Upper lobe of left lung (tissue), 4 donors: ENCODE measurements around the gene ZNF488.

Source experiments
- CTCF ChIP-seq, 6 experiments: fragments of 450-650 bp in 4 of 6; fragments of 200-600 bp in 2 of 6; sonication (generic) in 2 of 6; IDR thresholded peaks; one replicate each; pipeline ENCODE4 v1.5.1; 2016 to 2019; ENCODE audit warnings: antibody characterized with exemption in 6 of 6
- POLR2AphosphoS5 ChIP-seq, 2 donors: sonication (generic); formaldehyde crosslinking; IDR thresholded peaks; one replicate each; pipeline ENCODE4 v1.5.1; 2017; ENCODE audit warnings: antibody characterized with exemption in 2 of 2

DNA sequence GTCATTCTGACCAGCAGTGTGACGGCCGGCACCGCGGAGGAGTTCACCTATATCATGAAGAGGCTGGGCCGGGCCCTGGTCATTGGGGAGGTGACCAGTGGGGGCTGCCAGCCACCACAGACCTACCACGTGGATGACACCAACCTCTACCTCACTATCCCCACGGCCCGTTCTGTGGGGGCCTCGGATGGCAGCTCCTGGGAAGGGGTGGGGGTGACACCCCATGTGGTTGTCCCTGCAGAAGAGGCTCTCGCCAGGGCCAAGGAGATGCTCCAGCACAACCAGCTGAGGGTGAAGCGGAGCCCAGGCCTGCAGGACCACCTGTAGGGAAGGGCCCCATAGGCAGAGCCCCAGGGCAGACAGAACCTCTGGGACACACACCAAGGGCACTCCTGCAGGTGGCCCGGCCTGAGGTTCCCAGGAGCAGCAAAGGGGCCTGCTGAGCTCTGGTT is 26.9 kb downstream of the ZNF488 start:
- no peak for TF ChIP-seq CTCF (IDR thresholded peaks at IDR 0.05)
- no peak for TF ChIP-seq POLR2AphosphoS5 (IDR thresholded peaks at IDR 0.05)
